NCI-H1694 (cell line): Measurements from ENCODE around the gene PIRT.

ENCODE experiments used
- DNase-seq: peaks from one replicate; lab custom pipeline; 2025; lab: John Stamatoyannopoulos, UW

Gene PIRT

GRCh38 chr17:10787306-10788045, 50.4 kb downstream of the PIRT start:
- no peak for DNase-seq

DNA sequence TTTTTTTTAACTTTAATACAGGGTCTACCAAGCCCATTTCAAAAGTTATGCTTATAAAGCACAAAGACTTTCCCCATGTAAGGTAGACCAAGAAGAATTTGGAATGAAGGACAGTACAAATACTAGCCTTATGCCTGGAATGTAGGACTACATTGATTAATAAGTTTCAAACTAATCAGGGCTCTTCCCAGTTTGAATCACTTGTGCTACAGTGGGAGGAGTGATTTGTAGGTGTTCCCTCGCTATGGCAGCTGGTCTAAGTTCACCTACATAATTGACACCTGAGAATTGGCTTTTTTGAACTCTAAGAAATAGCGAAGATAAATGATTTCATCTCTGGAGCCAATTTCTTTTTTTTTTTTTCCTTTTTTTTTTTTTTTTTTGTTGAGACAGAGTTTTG, 52.6 kb downstream of the PIRT start:
- DNase-seq = no peak

- DNase-seq = no peak
Measured at GRCh38 chr17:10779609-10780008, 58.3 kb downstream of the PIRT start.

GRCh38 chr17:10777890-10778289, 60.0 kb downstream of the PIRT start:
- no peak for DNase-seq

GRCh38 chr17:10777131-10777807, 60.6 kb downstream of the PIRT start:
- DNase-seq = no peak

DNA sequence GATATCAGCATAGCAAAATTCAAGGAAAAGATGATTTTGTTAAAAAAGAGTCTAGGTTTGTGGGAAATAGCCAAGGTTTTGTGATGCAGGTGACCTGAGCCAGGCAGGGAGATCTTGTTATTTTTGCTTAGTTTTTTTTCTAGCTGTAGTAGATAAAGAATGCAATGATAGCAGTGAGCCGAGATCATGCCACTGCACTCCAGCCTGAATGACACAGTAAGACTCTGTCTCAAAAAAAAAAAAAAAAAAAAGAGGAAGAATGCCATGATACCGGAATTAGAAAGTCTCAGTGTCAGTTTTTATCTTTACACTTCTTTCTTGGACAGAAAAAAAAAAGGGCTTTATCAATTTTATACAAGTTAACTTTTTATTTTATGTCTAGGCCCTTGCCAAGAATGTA, 61.5 kb downstream of the PIRT start:
- DNase-seq = no peak

DNA sequence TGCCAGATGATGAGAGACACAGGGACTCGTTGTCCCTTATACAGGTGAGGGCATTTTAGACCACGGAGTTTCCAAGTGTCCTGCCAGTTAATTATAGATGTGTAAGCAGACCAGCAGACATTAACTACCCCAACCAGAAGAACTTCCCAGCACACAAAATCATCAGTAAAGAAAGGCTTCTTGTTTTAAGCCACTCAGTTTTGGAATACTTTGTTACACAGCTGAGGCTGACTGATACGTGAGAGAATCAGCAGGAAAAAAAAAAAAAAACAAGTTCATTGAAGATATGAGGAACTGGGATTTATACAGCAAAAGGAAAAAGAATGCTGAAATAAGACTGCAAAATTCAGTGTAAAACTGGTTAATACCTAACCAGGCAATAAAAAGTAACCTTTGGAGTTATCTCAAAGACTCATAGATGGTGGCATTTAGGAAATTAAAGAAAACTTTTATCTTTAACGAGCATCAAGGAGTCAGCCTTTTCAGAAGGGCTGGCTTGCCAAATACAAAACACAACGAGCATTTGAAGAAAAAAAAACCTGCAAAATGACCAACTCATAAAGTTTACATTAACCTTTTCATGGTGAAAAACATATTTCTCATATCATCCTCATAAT, 62.0 kb downstream of the PIRT start:
- DNase-seq = no peak

- DNase-seq = no peak
Measured at GRCh38 chr17:10775058-10775457, 62.8 kb downstream of the PIRT start.

DNA sequence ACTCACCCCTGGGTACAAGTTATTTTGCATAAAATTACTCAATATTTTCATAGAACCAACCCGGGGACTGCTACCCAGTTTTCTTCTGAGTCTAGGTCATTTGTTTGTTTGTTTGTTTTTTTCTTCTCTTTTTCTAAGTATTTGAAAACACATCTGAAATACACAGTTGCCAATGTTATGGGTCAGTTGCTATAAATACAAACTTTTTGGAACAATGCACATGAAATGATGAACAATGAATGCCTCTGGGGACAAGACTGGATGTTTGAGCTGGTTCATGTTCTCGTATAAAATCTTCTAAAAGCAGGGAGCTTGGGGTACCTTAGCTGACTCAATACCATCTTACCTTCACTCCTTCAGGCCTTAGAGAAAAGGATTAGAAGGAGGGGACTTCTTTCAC, 64.5 kb downstream of the PIRT start:
- no peak for DNase-seq
